Ovary (tissue), 9 donors: ENCODE data around the gene GABRB1. TPM values are rescaled to one million over a fixed set of nuclear protein-coding genes. Genes with fewer than 3 reads are reported as not detected.

Experiments
- DNase-seq, 5 donors: peaks; one replicate each; pipeline ENCODE4 v3.0.0-alpha.2; 2019 to 2020
- H3K27ac ChIP-seq, 2 donors: fragments of 200-600 bp; one replicate each; pipeline versions ENCODE4 v1.5.1 to v1.8.0; 2019 to 2022
- H3K27me3 ChIP-seq: fragments of 200-600 bp; one replicate; pipeline ENCODE4 v1.8.0; 2022
- H3K36me3 ChIP-seq: fragments of 200-600 bp; sonication (generic); one replicate; pipeline ENCODE4 v1.5.1; 2019
- H3K4me1 ChIP-seq: one replicate; pipeline ENCODE4 v1.8.1; 2013; ENCODE audit warnings: mild to moderate bottlenecking, moderate library complexity; ENCODE audit not compliant: insufficient read depth
- H3K4me3 ChIP-seq: fragments of 200-600 bp; sonication (generic); one replicate; pipeline ENCODE4 v1.5.1; 2017
- H3K9me3 ChIP-seq, 2 donors: fragments of 200-600 bp in 1 of 2; sonication (generic) in 1 of 2; one replicate each; pipeline versions ENCODE4 v1.5.1 to v1.8.1; 2013 to 2019; ENCODE audit warnings: mild to moderate bottlenecking in 1 of 2, moderate library complexity in 1 of 2
- CTCF ChIP-seq, 3 donors: fragments of 450-650 bp in 2 of 3; fragments of 200-600 bp in 1 of 3; IDR thresholded peaks; one replicate each; pipeline versions ENCODE4 v1.5.1 to v1.8.0; 2016 to 2022; ENCODE audit warnings: antibody characterized with exemption in 3 of 3, mild to moderate bottlenecking in 1 of 3
- EP300 ChIP-seq: sonication (generic); formaldehyde crosslinking; IDR thresholded peaks from one replicate; pipeline ENCODE4 v1.6.1; 2017; ENCODE audit warnings: antibody characterized with exemption
- POLR2A ChIP-seq: fragments of 450-650 bp; IDR thresholded peaks from one replicate; pipeline ENCODE4 v1.6.1; 2017; ENCODE audit warnings: antibody characterized with exemption, mild to moderate bottlenecking, moderate library complexity
- WGBS, 3 donors: extraction: QIAGEN DNeasy Blood & Tissue Kit in 1 of 3; methylation state at CpG; one replicate each; pipeline versions ENCODE4 v1.1.5 to v1.1.7; 2013 to 2017; 5-methylcytosine and 5-hydroxymethylcytosine counted together
- intact Hi-C, 4 donors: fragments of 100-400 bp; cut with DNase I; formaldehyde crosslinking; loops; one replicate each; pipeline versions ENCODE4 v1.11.0 to v1.15.1; 2022 to 2023
- polyA plus RNA-seq, 2 donors: library from polyadenylated mRNA; stranded (reverse); fragments of 200-250 nt in 1 of 2; fragments of 350-450 nt in 1 of 2; fragmentation: Illumina TruSeq in 1 of 2; extraction: RNeasy Lipid Tissue Mini Kit (QIAGEN cat#74804) in 1 of 2; gene quantifications; one replicate each; pipeline ENCODE4 v1.2.3, GENCODE V29; 2013 to 2014
- total RNA-seq, 7 donors: library from RNA; depleted of rRNA in 2 of 7; stranded (reverse); fragments of >200 nt in 2 of 7; fragmentation: NEBNext Ultra II Directional in 3 of 7; extraction: Animal tissue kit (Norgen Biotek cat#: 25700) in 3 of 7; gene quantifications; one replicate each; pipeline versions ENCODE4 v1.1.0 to v1.2.4, GENCODE V29; 2016 to 2023
- donor health status: DM: no; HTN: no; CAD: no; lungs with moderate emphysema.
- donor health status: DM: no; HTN: no; CAD: no.
- donor health status: Bipolar disorder and iron deficiency.
- donor health status: DM: yes; HTN: yes; CAD: no.
- donor health status: DM: no; HTN: no; CAD: no.
- donor health status: DM: yes; HTN: yes; CAD: no.

Gene GABRB1
- total and polyA plus RNA-seq, 9 donors: 0.23 to 0.43 TPM; not detected in 7

DNA sequence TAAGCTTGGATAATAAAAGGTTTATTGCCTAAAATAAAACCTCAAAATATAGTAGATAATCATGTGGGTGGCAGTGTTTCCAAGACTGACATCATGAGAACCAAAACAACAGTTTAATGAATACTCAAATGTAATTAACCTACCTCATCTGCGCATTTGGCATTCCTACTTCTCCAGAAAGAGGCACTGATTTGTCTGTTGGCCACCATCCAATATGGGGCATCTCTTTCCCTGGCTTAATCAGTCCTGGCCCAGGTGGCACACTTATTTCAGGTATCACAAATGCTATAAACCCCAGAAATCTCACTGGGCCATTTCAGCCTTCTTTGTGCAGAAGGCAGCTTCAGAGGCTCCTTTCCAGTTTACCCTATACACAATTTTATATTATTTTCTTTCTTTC, 239.9 kb downstream of the GABRB1 start:
- DNase-seq: no peak
- TF ChIP-seq POLR2A (no peak), CTCF (IDR thresholded peaks at IDR 0.05) (no peak), EP300 (no peak)
- H3K4me3 ChIP-seq: no peak overlapping the region
- H3K4me1 ChIP-seq: no peaks in the 10 kb centered on the region
- H3K27me3 ChIP-seq: no peaks in the 10 kb centered on the region
- intact Hi-C loops: no loop called here
- no peaks in the 10 kb centered on the region for H3K9me3 ChIP-seq
- H3K27ac ChIP-seq: no peak overlapping the region
- 24 to 62% (median 51%) methylated on average over 1 of the region's 1 CpG for WGBS, 3 donors
- no peaks in the 10 kb centered on the region for H3K36me3 ChIP-seq

- intact Hi-C loops: no loop called here
- H3K27me3 ChIP-seq: no peaks in the 10 kb centered on the region
- no peak overlapping the region for H3K27ac ChIP-seq
- 17 to 43% (median 20%) methylated on average over 2 of the region's 2 CpGs for WGBS, 3 donors
- no peaks in the 10 kb centered on the region for H3K9me3 ChIP-seq
- no peaks in the 10 kb centered on the region for H3K4me1 ChIP-seq
- no peak for DNase-seq
- no peak overlapping the region for H3K4me3 ChIP-seq
- no peaks in the 10 kb centered on the region for H3K36me3 ChIP-seq
- TF ChIP-seq CTCF (IDR thresholded peaks at IDR 0.05): no peak
- TF ChIP-seq POLR2A: no peak
- no peak for TF ChIP-seq EP300
These were observed 243.5 kb downstream of the GABRB1 start for GRCh38 chr4:47274901-47275300.

- no peak for DNase-seq
- Histone ChIP-seq H3K9me3 (no peaks in the 10 kb centered on the region), H3K4me1 (no peaks in the 10 kb centered on the region), H3K27ac (no peak overlapping the region), H3K4me3 (no peak overlapping the region), H3K36me3 (no peaks in the 10 kb centered on the region), H3K27me3 (no peaks in the 10 kb centered on the region)
- WGBS, 3 donors: 65 to 72% (median 69%) methylated on average over 2 of the region's 2 CpGs
- no peak for TF ChIP-seq POLR2A
- intact Hi-C loops: no loop called here
These were observed 244.2 kb downstream of the GABRB1 start for GRCh38 chr4:47275595-47275994.

GRCh38 chr4:47278631-47279030, 247.3 kb downstream of the GABRB1 start:
- 47 to 58% (median 57%) methylated on average over 2 of the region's 2 CpGs for WGBS, 3 donors
- DNase-seq: no peak
- Histone ChIP-seq H3K27me3 (no peaks in the 10 kb centered on the region), H3K9me3 (no peaks in the 10 kb centered on the region), H3K36me3 (no peaks in the 10 kb centered on the region), H3K4me1 (no peaks in the 10 kb centered on the region), H3K4me3 (no peak overlapping the region), H3K27ac (no peak overlapping the region)
- TF ChIP-seq POLR2A: no peak
- TF ChIP-seq EP300: no peak
- no peak for TF ChIP-seq CTCF (IDR thresholded peaks at IDR 0.05)
- intact Hi-C loops: no loop called here

GRCh38 chr4:47287735-47288134, 256.4 kb downstream of the GABRB1 start:
- TF ChIP-seq EP300: no peak
- no peak for TF ChIP-seq CTCF (IDR thresholded peaks at IDR 0.05)
- no peak for TF ChIP-seq POLR2A
- Histone ChIP-seq H3K4me1 (no peaks in the 10 kb centered on the region), H3K36me3 (no peaks in the 10 kb centered on the region), H3K27me3 (no peaks in the 10 kb centered on the region), H3K4me3 (no peak overlapping the region), H3K27ac (no peak overlapping the region), H3K9me3 (no peaks in the 10 kb centered on the region)
- 73 to 92% (median 76%) methylated on average over 2 of the region's 2 CpGs for WGBS, 3 donors
- DNase-seq: no peak
- intact Hi-C loops: no loop called here
